HFF-Myc (cell line): ENCODE data around the gene A3GALT2.
"Not testable (repeated sequence)": the region's sequence is repeated elsewhere in the genome, so short reads cannot be mapped to it uniquely, and the experiment has no call there.

Experiments used
- DNase-seq: peaks from one replicate; pipeline ENCODE4 v3.0.0-alpha.2; 2011; ENCODE audit warnings: low read depth; ENCODE audit errors: extremely low read depth
- H3K4me3 ChIP-seq: replicated peaks from 2 replicates; pipeline ENCODE4 v1.5.1; 2011; ENCODE audit warnings: low read depth, mild to moderate bottlenecking, control low read depth, low read length
- CTCF ChIP-seq: IDR thresholded peaks from 2 replicates; pipeline ENCODE4 v1.5.1; 2012; ENCODE audit warnings: mild to moderate bottlenecking, low read depth, low read length, control low read depth; ENCODE audit errors: missing control alignments

The A3GALT2 gene

GRCh38 chr1:33295023-33295422, 25.9 kb downstream of the A3GALT2 start:
- TF ChIP-seq CTCF = no peak

GRCh38 chr1:33294071-33295010, 26.6 kb downstream of the A3GALT2 start:
- H3K4me3 ChIP-seq = no peak overlapping the region
- no peak for DNase-seq
- TF ChIP-seq CTCF = peak; percentile 2

More at GRCh38 chr1:33295023-33295422, 25.9 kb downstream of the A3GALT2 start:
- DNase-seq = no peak
- no peak overlapping the region for H3K4me3 ChIP-seq

GRCh38 chr1:33292726-33293340, 28.1 kb downstream of the A3GALT2 start:
- DNase-seq = no peak
- H3K4me3 ChIP-seq = no peak overlapping the region
- TF ChIP-seq CTCF = no peak

- DNase-seq, H3K4me3 ChIP-seq: not testable (repeated sequence)
Measured at GRCh38 chr1:33290615-33291014, 30.3 kb downstream of the A3GALT2 start.

GRCh38 chr1:33289858-33290154, 31.1 kb downstream of the A3GALT2 start:
- DNase-seq = no peak
- TF ChIP-seq CTCF = no peak

GRCh38 chr1:33288976-33289857, 31.7 kb downstream of the A3GALT2 start:
- no peak for DNase-seq
- no peak overlapping the region for H3K4me3 ChIP-seq
- no peak for TF ChIP-seq CTCF

More at GRCh38 chr1:33289858-33290154, 31.1 kb downstream of the A3GALT2 start:
- no peak overlapping the region for H3K4me3 ChIP-seq
